IMR-90 (cell line): ENCODE measurements around the gene DCTN5. TPM values are rescaled to one million over a fixed set of nuclear protein-coding genes. Genes with fewer than 3 reads are reported as not detected.
A peak's percentile ranks its signal among the peaks of the same experiment; 100 is the strongest.

Source experiments
- ATAC-seq: fragments of 200-7000 bp; cut with Tn5 transposase; 2 replicates; pipeline ENCODE4 v1.9.1; 2020; ENCODE audit warnings: low read depth, mild to moderate bottlenecking, moderate library complexity
- BruUV-seq: library from RNA; stranded (reverse); fragments of 400-500 nt; replicated peaks from 2 replicates; lab custom pipeline; 2021; lab: Mats Ljungman, UMichigan
- CTCF ChIA-PET: fragments of 300-600 bp; formaldehyde crosslinking; extraction: SDS; loops from one replicate; lab custom pipeline; 2021; ENCODE audit warnings: antibody characterized with exemption; lab: Yijun Ruan, JAX
- POLR2A ChIA-PET: fragments of 300-600 bp; sonication (Branson Sonifier 250); formaldehyde crosslinking; loops from one replicate; lab custom pipeline; 2022; ENCODE audit warnings: antibody characterized with exemption; ENCODE audit not compliant: unreplicated experiment; lab: Charles Lee
- DNase-seq: peaks from one replicate; pipeline ENCODE4 v3.0.0; 2013
- H2AFZ ChIP-seq: replicated peaks from 2 replicates; pipeline ENCODE3; 2013; ENCODE audit warnings: low read length, mild to moderate bottlenecking; ENCODE audit not compliant: poor library complexity
- H2AK5ac ChIP-seq: 2 replicates; pipeline ENCODE4 v1.6.1; 2013; ENCODE audit warnings: low read depth, low read length, inconsistent platforms
- H2AK9ac ChIP-seq: replicated peaks from 2 replicates; pipeline ENCODE3; 2013; ENCODE audit warnings: mild to moderate bottlenecking, low read depth, low read length, moderate library complexity; ENCODE audit not compliant: poor library complexity
- H2BK120ac ChIP-seq: 2 replicates; pipeline ENCODE4 v1.6.1; 2013; ENCODE audit warnings: low read depth, low read length, inconsistent platforms
- H2BK15ac ChIP-seq: 3 replicates; pipeline ENCODE4 v1.6.1; 2013; ENCODE audit warnings: low read depth, low read length, inconsistent platforms
- H2BK20ac ChIP-seq: 2 replicates; pipeline ENCODE4 v1.6.1; 2013; ENCODE audit warnings: low read depth, mild to moderate bottlenecking, inconsistent platforms, low read length, moderate library complexity
- H2BK5ac ChIP-seq: 2 replicates; pipeline ENCODE4 v1.6.1; 2013; ENCODE audit warnings: mild to moderate bottlenecking, low read depth, low read length, inconsistent platforms; ENCODE audit not compliant: poor library complexity, severe bottlenecking
- H3K14ac ChIP-seq: replicated peaks from 2 replicates; pipeline ENCODE4 v1.6.1; 2013; ENCODE audit warnings: low read depth, low read length, inconsistent platforms
- H3K18ac ChIP-seq: 2 replicates; pipeline ENCODE4 v1.6.1; 2013; ENCODE audit warnings: low read depth, low read length, control low read depth
- H3K23ac ChIP-seq: 2 replicates; pipeline ENCODE4 v1.6.1; 2013; ENCODE audit warnings: low read depth, low read length, inconsistent platforms
- H3K27ac ChIP-seq: 2 replicates; pipeline ENCODE4 v1.5.1; 2013; ENCODE audit warnings: mild to moderate bottlenecking, control low read depth, low read length; ENCODE audit not compliant: insufficient read depth
- H3K27me3 ChIP-seq: 2 replicates; pipeline ENCODE4 v1.6.1; 2013; ENCODE audit warnings: low read length; ENCODE audit not compliant: control insufficient read depth, insufficient read depth
- H3K36me3 ChIP-seq: 2 replicates; pipeline ENCODE4 v1.6.1; 2013; ENCODE audit warnings: low read length, mixed read lengths; ENCODE audit not compliant: control insufficient read depth, insufficient read depth
- H3K4ac ChIP-seq: 2 replicates; pipeline ENCODE4 v1.6.1; 2013; ENCODE audit warnings: low read depth, low read length, inconsistent platforms
- H3K4me1 ChIP-seq: 2 replicates; pipeline ENCODE4 v1.6.1; 2013; ENCODE audit warnings: low read length, mixed read lengths; ENCODE audit not compliant: control insufficient read depth, insufficient read depth
- H3K4me2 ChIP-seq: 2 replicates; pipeline ENCODE4 v1.6.1; 2013; ENCODE audit warnings: low read depth, mild to moderate bottlenecking, control low read depth, low read length, moderate library complexity
- H3K4me3 ChIP-seq: 2 replicates; pipeline ENCODE4 v1.5.1; 2013; ENCODE audit warnings: low read depth, mild to moderate bottlenecking, control low read depth, low read length, moderate library complexity; ENCODE audit not compliant: insufficient read depth
- H3K56ac ChIP-seq: 2 replicates; pipeline ENCODE4 v1.6.1; 2013; ENCODE audit warnings: low read length, inconsistent platforms; ENCODE audit not compliant: insufficient read depth; ENCODE audit errors: extremely low read depth
- H3K79me1 ChIP-seq, 2 experiments: 2 replicates each; pipeline ENCODE4 v1.6.1; 2013; ENCODE audit warnings: low read length in 2 of 2, inconsistent platforms in 1 of 2, low read depth in 1 of 2
- H3K9ac ChIP-seq: 2 replicates; pipeline ENCODE4 v1.6.1; 2013; ENCODE audit warnings: low read depth, low read length, control low read depth
- H3K9me1 ChIP-seq: 2 replicates; pipeline ENCODE4 v1.6.1; 2013; ENCODE audit warnings: low read length, inconsistent platforms; ENCODE audit not compliant: insufficient read depth
- H3K9me3 ChIP-seq: 2 replicates; pipeline ENCODE4 v1.6.1; 2013; ENCODE audit warnings: low read length; ENCODE audit not compliant: control insufficient read depth, insufficient read depth
- H4K20me1 ChIP-seq: 2 replicates; pipeline ENCODE4 v1.6.1; 2013; ENCODE audit warnings: low read length, inconsistent platforms; ENCODE audit not compliant: insufficient read depth
- H4K5ac ChIP-seq: 2 replicates; pipeline ENCODE4 v1.6.1; 2013; ENCODE audit warnings: mild to moderate bottlenecking, low read depth, low read length, control low read depth
- H4K8ac ChIP-seq, 2 experiments: 2 replicates each; pipeline ENCODE4 v1.6.1; 2013; ENCODE audit warnings: low read depth in 2 of 2, low read length in 2 of 2, control low read depth in 1 of 2, inconsistent platforms in 1 of 2
- H4K91ac ChIP-seq: 2 replicates; pipeline ENCODE4 v1.6.1; 2013; ENCODE audit warnings: low read depth, low read length, inconsistent platforms; ENCODE audit not compliant: insufficient read depth
- CEBPB ChIP-seq: IDR thresholded peaks from 2 replicates; pipeline ENCODE4 v1.6.1; 2012; ENCODE audit warnings: low read depth, low read length, improper control_type of control experiment
- CTCF ChIP-seq: conservative IDR thresholded peaks from 2 replicates; pipeline ENCODE4 v1.5.1; 2012; ENCODE audit warnings: mild to moderate bottlenecking, low read depth, low read length, improper control_type of control experiment
- MAFK ChIP-seq: IDR thresholded peaks from 2 replicates; pipeline ENCODE4 v1.6.1; 2012; ENCODE audit warnings: low read depth, low read length, improper control_type of control experiment
- MAZ ChIP-seq: IDR thresholded peaks from 2 replicates; pipeline ENCODE4 v1.6.1; 2012; ENCODE audit warnings: low read depth, mild to moderate bottlenecking, low read length, improper control_type of control experiment, moderate library complexity, borderline replicate concordance
- MXI1 ChIP-seq: IDR thresholded peaks from 2 replicates; pipeline ENCODE4 v1.6.1; 2012; ENCODE audit warnings: low read depth, mild to moderate bottlenecking, low read length, moderate library complexity, borderline replicate concordance
- NFE2L2 ChIP-seq: fragments of 150-350 bp; IDR thresholded peaks from 2 replicates; pipeline ENCODE4 v1.6.1; 2016; ENCODE audit warnings: low read depth, mild to moderate bottlenecking, low read length
- WGBS, 2 experiments: methylation state at CpG; one replicate each; pipeline versions ENCODE4 v1.1.5 to v1.1.7; 2013; ENCODE audit warnings: missing lambda C conversion rate in 2 of 2; ENCODE audit not compliant: insufficient read length in 1 of 2; ENCODE audit errors: extremely low coverage in 2 of 2; 5-methylcytosine and 5-hydroxymethylcytosine counted together
- dilution Hi-C: fragments of 300-500 bp; cut with HindIII; formaldehyde crosslinking; loops from one replicate; pipeline ENCODE4 v1.14.3; 2018; ENCODE audit warnings: low sequenced_read_pairs; ENCODE audit not compliant: unreplicated experiment
- in situ Hi-C: fragments of 300-500 bp; cut with MboI; formaldehyde crosslinking; loops from 3 replicates; pipeline ENCODE4 v1.14.3; 2019; ENCODE audit warnings: low sequenced_read_pairs, inconsistent platforms, mixed read lengths
- intact Hi-C: fragments of 100-400 bp; cut with micrococcal nuclease; formaldehyde crosslinking; loops from 2 replicates; pipeline ENCODE4 v1.10.0; 2022
- polyA plus RNA-seq, 3 experiments: library from polyadenylated mRNA; depleted of rRNA; stranded (reverse); fragments of >200 nt; gene quantifications; 2 replicates each; pipeline ENCODE4 v1.2.3, GENCODE V29; 2012; ENCODE audit warnings: low replicate concordance in 1 of 3
- total RNA-seq: library from RNA; depleted of rRNA; stranded (reverse); fragments of >200 nt; gene quantifications from 2 replicates; pipeline ENCODE4 v1.2.3, GENCODE V29; 2012

Gene DCTN5
- total and polyA plus RNA-seq, 2 of the 4 experiments (the other 2 are of a cell fraction), result 49.6 to 111 TPM

DNA sequence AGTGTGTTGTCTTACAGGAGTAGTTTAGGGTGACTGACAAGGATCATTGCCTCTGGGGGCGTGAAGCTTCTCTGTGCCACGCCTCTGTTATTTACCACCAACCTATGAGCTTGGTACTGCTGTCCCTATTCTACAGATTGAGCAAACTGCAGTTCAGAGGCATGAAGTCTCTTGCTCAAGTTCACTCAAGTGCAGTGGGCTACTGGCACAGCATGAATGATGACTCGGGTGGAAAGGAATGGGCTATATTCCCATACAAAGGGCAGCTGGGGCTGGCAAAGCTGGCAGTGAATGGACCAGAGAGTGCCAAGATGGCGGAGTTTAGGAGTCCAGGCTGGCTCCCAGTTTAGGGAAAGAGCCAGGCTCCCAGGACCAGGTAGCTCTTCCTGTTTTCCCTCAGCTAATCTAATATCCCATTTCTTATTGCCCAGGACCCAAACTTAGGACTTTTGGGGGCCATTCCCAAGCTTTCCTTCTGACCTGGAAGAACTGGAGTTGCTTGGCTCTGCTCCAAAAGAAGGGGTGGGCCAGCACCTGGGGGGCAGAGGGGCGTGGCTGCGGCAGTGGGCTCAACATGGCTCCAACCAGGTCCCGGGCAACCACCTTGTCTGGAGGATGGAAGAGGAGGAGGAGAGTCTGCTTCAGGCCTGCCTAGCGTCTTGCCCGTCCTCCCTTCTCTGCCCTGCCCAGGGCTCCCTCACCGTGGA, 50.4 kb downstream of the DCTN5 start:
- in situ Hi-C loops, result loop anchor here (25.0 kb wide), 1 partner anchor 821 kb away; no protein-coding TSS in a partner anchor
- no peaks in the 10 kb centered on the region for H3K27me3 ChIP-seq
- no peak overlapping the region for H2BK5ac ChIP-seq
- H3K9ac ChIP-seq, result no peak overlapping the region
- no peak for TF ChIP-seq MXI1
- TF ChIP-seq MAFK, result 0 out of 2 replicates have a peak, but pooled peaks have one; percentile 2
- 0 out of 2 replicates have a peak, but pooled peaks have one; percentile 19 for TF ChIP-seq CEBPB
- TF ChIP-seq MAZ, result no peak
- no peak for TF ChIP-seq CTCF
- TF ChIP-seq NFE2L2, result no peak
- H4K8ac ChIP-seq, result no peak overlapping the region
- H4K5ac ChIP-seq, result no peak overlapping the region
- no peak overlapping the region for H2AK9ac ChIP-seq
- DNase-seq, result no peak
- no peak overlapping the region for H3K14ac ChIP-seq
- H3K27ac ChIP-seq, result no peak overlapping the region
- no TSS peak for BruUV-seq
- no peak overlapping the region for H3K4me2 ChIP-seq
- CTCF ChIA-PET, result interaction anchor here (1.1 kb wide), 1 partner anchor 8 kb away, joined by 3 read pairs; no protein-coding TSS in a partner anchor
- POLR2A ChIA-PET, result no interaction called here
- no peak overlapping the region for H2BK20ac ChIP-seq
- peaks cover 9 to 17% of the 10 kb centered on the region in 2 experiments; a peak in 3 of 4 replicates for H3K79me1 ChIP-seq
- no peak overlapping the region for H2BK15ac ChIP-seq
- WGBS, 2 experiments, result no CpG with 5 or more reads among the region's 10 CpGs
- H2BK120ac ChIP-seq, result no peak overlapping the region
- H3K4ac ChIP-seq, result no peak overlapping the region
- peak; percentile 10 for ATAC-seq
- no peak overlapping the region for H3K18ac ChIP-seq
- intact Hi-C loops, result no loop called here
- no peak overlapping the region for H3K23ac ChIP-seq
- dilution Hi-C loops, result no loop called here
- H3K9me3 ChIP-seq, result no peaks in the 10 kb centered on the region
- H3K4me3 ChIP-seq, result no peak overlapping the region
- H3K9me1 ChIP-seq, result peaks cover 4% of the 10 kb centered on the region; the same call in 1 of the 2 replicates
- no peak overlapping the region for H4K91ac ChIP-seq
- no peak overlapping the region for H3K56ac ChIP-seq
- no peaks in the 10 kb centered on the region for H4K20me1 ChIP-seq
- H2AK5ac ChIP-seq, result no peak overlapping the region
- H3K4me1 ChIP-seq, result peaks cover 9% of the 10 kb centered on the region
- H2AFZ ChIP-seq, result no peak overlapping the region
- H3K36me3 ChIP-seq, result peaks cover 40% of the 10 kb centered on the region
